Measurements from ENCODE around the gene ZNF280D.
"Not testable (repeated sequence)": the region's sequence is repeated elsewhere in the genome, so short reads cannot be mapped to it uniquely, and the experiment has no call there.

ZNF280D gene

DNA sequence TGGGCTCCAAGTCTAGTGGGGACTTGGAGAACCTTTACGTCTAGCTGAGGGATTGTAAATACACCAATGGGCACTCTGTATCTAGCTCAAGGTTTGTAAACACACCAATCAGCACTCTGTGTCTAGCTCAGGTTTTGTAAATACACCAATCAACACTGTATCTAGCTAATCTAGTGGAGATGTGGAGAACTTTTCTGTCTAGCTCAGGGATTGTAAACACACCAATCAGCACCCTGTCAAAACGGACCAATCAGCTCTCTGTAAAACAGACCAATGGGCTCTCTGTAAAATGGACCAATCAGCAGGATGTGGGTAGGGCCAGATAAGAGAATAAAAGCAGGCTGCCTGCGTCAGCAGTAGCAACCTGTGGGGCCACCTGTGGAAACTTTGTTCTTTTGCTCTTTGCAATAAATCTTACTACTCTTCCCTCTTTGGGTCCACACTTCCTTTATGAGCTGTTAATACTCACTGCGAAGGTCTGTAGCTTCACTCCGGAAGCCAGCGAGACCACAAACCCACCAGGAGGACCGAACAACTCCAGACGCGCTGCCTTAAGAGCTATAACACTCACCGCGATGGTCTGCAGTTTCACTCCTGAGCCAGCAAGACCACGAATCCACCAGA, 46.9 kb upstream of the ZNF280D start:
- not testable (repeated sequence) for H3K14ac ChIP-seq (ENCODE audit: low read length in 2 of 2); H3K4me1 ChIP-seq (ENCODE audit: control insufficient read depth, insufficient read depth, low read depth, low read length)

DNA sequence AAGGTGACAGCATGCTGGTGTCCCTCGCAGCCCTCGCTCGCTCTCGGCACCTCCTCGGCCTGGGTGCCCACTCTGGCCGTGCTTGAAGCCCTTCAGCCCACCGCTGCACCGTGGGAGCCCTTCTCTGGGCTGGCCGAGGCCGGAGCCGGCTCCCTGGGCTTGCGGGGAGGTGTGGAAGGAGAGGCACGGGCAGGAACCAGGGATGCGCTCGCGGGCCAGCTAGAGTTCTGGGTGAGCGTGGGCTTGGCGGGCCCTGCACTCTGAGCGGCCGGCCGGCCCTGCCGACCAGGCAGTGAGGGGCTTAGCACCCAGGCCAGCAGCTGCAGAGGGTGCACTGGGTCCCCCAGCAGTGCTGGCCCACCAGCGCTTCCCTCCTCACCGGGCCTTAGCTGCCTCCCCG, 46.1 kb upstream of the ZNF280D start:
- not testable (repeated sequence) for H3K4ac ChIP-seq (ENCODE audit: low read depth in 1 of 2, low read length in 2 of 2); H2AFZ ChIP-seq (ENCODE audit: low read depth, low read length); H3K79me1 ChIP-seq (replicated peaks; ENCODE audit: low read length, poor library complexity, severe bottlenecking); H3K4me1 ChIP-seq (ENCODE audit: control insufficient read depth, insufficient read depth, low read depth, low read length); H2BK15ac ChIP-seq (ENCODE audit: low read depth, poor library complexity, severe bottlenecking); H2BK5ac ChIP-seq (ENCODE audit: low read depth, low read length, poor library complexity, severe bottlenecking); H4K8ac ChIP-seq (ENCODE audit: low read length); H3K9me3 ChIP-seq (ENCODE audit: control insufficient read depth, low read length); H3K36me3 ChIP-seq (ENCODE audit: control insufficient read depth in 1 of 2, insufficient read depth in 2 of 2, low read depth in 1 of 2, low read length in 2 of 2); H3K23ac ChIP-seq (ENCODE audit: low read length in 2 of 2); DNase-seq; H3K9ac ChIP-seq (ENCODE audit: low read length); H3K14ac ChIP-seq (ENCODE audit: low read length in 2 of 2); H3K27me3 ChIP-seq (ENCODE audit: control insufficient read depth in 1 of 2, insufficient read depth in 1 of 2, low read length in 2 of 2); H3K4me2 ChIP-seq (ENCODE audit: low read length, poor library complexity, severe bottlenecking); H2AK5ac ChIP-seq (ENCODE audit: low read length, severe bottlenecking); H3K18ac ChIP-seq (ENCODE audit: low read depth in 1 of 2, low read length in 2 of 2); H2BK120ac ChIP-seq (ENCODE audit: low read depth, low read length); H3K4me3 ChIP-seq (ENCODE audit: insufficient read depth in 1 of 2, low read depth in 1 of 2, low read length in 2 of 2); H4K91ac ChIP-seq (ENCODE audit: low read length); H2BK12ac ChIP-seq (ENCODE audit: low read length in 2 of 2); H3K27ac ChIP-seq (ENCODE audit: low read length, poor library complexity, severe bottlenecking)
- WGBS = 90% methylated on average over 24 of the region's 25 CpGs

More for the DNA sequence above, 46.9 kb upstream of the ZNF280D start:
- H3K18ac ChIP-seq (ENCODE audit: low read depth in 1 of 2, low read length in 2 of 2); H3K27me3 ChIP-seq (ENCODE audit: control insufficient read depth in 1 of 2, insufficient read depth in 1 of 2, low read length in 2 of 2); DNase-seq; H3K9me3 ChIP-seq (ENCODE audit: control insufficient read depth, low read length); H4K8ac ChIP-seq (ENCODE audit: low read length); H2AK5ac ChIP-seq (ENCODE audit: low read length, severe bottlenecking); H4K91ac ChIP-seq (ENCODE audit: low read length); H2BK120ac ChIP-seq (ENCODE audit: low read depth, low read length); H2BK5ac ChIP-seq (ENCODE audit: low read depth, low read length, poor library complexity, severe bottlenecking); H3K9ac ChIP-seq (ENCODE audit: low read length); H3K4ac ChIP-seq (ENCODE audit: low read depth in 1 of 2, low read length in 2 of 2); H3K23ac ChIP-seq (ENCODE audit: low read length in 2 of 2); H2AFZ ChIP-seq (ENCODE audit: low read depth, low read length); H2BK12ac ChIP-seq (ENCODE audit: low read length in 2 of 2); H3K4me3 ChIP-seq (ENCODE audit: insufficient read depth in 1 of 2, low read depth in 1 of 2, low read length in 2 of 2); H3K4me2 ChIP-seq (ENCODE audit: low read length, poor library complexity, severe bottlenecking); H3K27ac ChIP-seq (ENCODE audit: low read length, poor library complexity, severe bottlenecking); H3K79me1 ChIP-seq (replicated peaks; ENCODE audit: low read length, poor library complexity, severe bottlenecking); H3K36me3 ChIP-seq (ENCODE audit: control insufficient read depth in 1 of 2, insufficient read depth in 2 of 2, low read depth in 1 of 2, low read length in 2 of 2); H2BK15ac ChIP-seq (ENCODE audit: low read depth, poor library complexity, severe bottlenecking): not testable (repeated sequence)
- 94% methylated on average over 12 of the region's 12 CpGs for WGBS

DNA sequence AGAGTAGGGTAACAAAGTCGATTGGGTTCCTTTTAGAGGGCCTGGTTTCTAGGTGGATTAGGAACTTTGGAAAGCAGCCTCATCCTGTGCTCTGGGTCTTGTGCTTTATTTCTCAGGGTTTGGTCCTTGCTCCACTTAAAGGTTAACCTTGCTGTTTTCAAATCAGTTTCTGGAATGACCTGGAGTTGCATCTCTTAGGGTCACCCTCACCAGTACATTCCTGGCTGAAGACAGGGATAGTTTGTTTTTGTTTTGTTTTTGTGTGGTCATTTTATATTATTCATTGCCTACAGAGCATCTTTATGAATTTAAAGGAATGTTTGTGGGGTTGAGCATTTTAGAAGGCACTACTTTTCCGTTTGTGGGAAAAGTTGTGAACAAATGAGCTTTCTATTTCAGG, 45.5 kb upstream of the ZNF280D start:
- Histone ChIP-seq H4K8ac (ENCODE audit: low read length) (no peak overlapping the region), H3K27me3 (ENCODE audit: control insufficient read depth in 1 of 2, insufficient read depth in 1 of 2, low read length in 2 of 2) (no peaks in the 10 kb centered on the region), H4K91ac (ENCODE audit: low read length) (no peak overlapping the region), H3K18ac (ENCODE audit: low read depth in 1 of 2, low read length in 2 of 2) (no peak overlapping the region), H3K14ac (ENCODE audit: low read length in 2 of 2) (no peak overlapping the region), H2AFZ (ENCODE audit: low read depth, low read length) (no peak overlapping the region), H3K79me1 (replicated peaks; ENCODE audit: low read length, poor library complexity, severe bottlenecking) (no peaks in the 10 kb centered on the region), H3K4me1 (ENCODE audit: control insufficient read depth, insufficient read depth, low read depth, low read length) (peaks cover 4% of the 10 kb centered on the region), H2BK120ac (ENCODE audit: low read depth, low read length) (no peak overlapping the region), H3K4me3 (ENCODE audit: insufficient read depth in 1 of 2, low read depth in 1 of 2, low read length in 2 of 2) (no peak overlapping the region), H2BK5ac (ENCODE audit: low read depth, low read length, poor library complexity, severe bottlenecking) (no peak overlapping the region), H3K9me3 (ENCODE audit: control insufficient read depth, low read length) (no peaks in the 10 kb centered on the region), H3K36me3 (ENCODE audit: control insufficient read depth in 1 of 2, insufficient read depth in 2 of 2, low read depth in 1 of 2, low read length in 2 of 2) (no peaks in the 10 kb centered on the region), H3K4ac (ENCODE audit: low read depth in 1 of 2, low read length in 2 of 2) (no peak overlapping the region), H3K4me2 (ENCODE audit: low read length, poor library complexity, severe bottlenecking) (no peak overlapping the region), H3K9ac (ENCODE audit: low read length) (no peak overlapping the region), H2AK5ac (ENCODE audit: low read length, severe bottlenecking) (no peak overlapping the region), H2BK12ac (ENCODE audit: low read length in 2 of 2) (no peak overlapping the region), H2BK15ac (ENCODE audit: low read depth, poor library complexity, severe bottlenecking) (no peak overlapping the region), H3K27ac (ENCODE audit: low read length, poor library complexity, severe bottlenecking) (no peak overlapping the region), H3K23ac (ENCODE audit: low read length in 2 of 2) (no peak overlapping the region)
- no peak for DNase-seq
- 96% methylated on average over 2 of the region's 2 CpGs for WGBS

DNA sequence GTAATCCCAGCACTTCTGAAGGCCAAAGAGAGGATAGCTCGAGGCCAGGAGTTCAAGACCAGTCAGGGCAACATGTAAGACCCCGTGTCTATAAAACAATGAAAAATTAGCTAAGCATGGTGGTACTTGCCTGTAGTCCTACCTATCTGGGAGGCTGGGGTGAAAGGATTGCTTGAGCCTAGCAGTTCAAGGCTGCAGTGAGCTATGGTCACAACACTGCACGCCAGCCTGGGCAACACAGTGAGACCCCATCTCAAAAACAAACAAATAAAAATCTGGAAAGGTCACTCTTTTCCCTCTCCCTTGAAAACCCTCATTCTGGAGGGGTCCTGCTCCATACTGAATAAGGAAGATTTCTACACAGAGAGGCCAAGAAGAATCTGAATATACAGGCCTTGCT, 43.5 kb upstream of the ZNF280D start:
- Histone ChIP-seq H3K27me3 (ENCODE audit: control insufficient read depth in 1 of 2, insufficient read depth in 1 of 2, low read length in 2 of 2) (no peaks in the 10 kb centered on the region), H3K9me3 (ENCODE audit: control insufficient read depth, low read length) (no peaks in the 10 kb centered on the region), H3K4ac (ENCODE audit: low read depth in 1 of 2, low read length in 2 of 2) (no peak overlapping the region), H2BK120ac (ENCODE audit: low read depth, low read length) (no peak overlapping the region), H2AFZ (ENCODE audit: low read depth, low read length) (no peak overlapping the region), H3K79me1 (replicated peaks; ENCODE audit: low read length, poor library complexity, severe bottlenecking) (no peaks in the 10 kb centered on the region), H4K8ac (ENCODE audit: low read length) (no peak overlapping the region), H2AK5ac (ENCODE audit: low read length, severe bottlenecking) (no peak overlapping the region), H3K4me3 (ENCODE audit: insufficient read depth in 1 of 2, low read depth in 1 of 2, low read length in 2 of 2) (no peak overlapping the region), H3K4me1 (ENCODE audit: control insufficient read depth, insufficient read depth, low read depth, low read length) (peaks cover 4% of the 10 kb centered on the region), H3K23ac (ENCODE audit: low read length in 2 of 2) (no peak overlapping the region), H3K14ac (ENCODE audit: low read length in 2 of 2) (no peak overlapping the region), H3K36me3 (ENCODE audit: control insufficient read depth in 1 of 2, insufficient read depth in 2 of 2, low read depth in 1 of 2, low read length in 2 of 2) (no peaks in the 10 kb centered on the region), H3K27ac (ENCODE audit: low read length, poor library complexity, severe bottlenecking) (no peak overlapping the region), H2BK15ac (ENCODE audit: low read depth, poor library complexity, severe bottlenecking) (no peak overlapping the region), H3K9ac (ENCODE audit: low read length) (no peak overlapping the region), H4K91ac (ENCODE audit: low read length) (no peak overlapping the region), H2BK5ac (ENCODE audit: low read depth, low read length, poor library complexity, severe bottlenecking) (no peak overlapping the region), H3K4me2 (ENCODE audit: low read length, poor library complexity, severe bottlenecking) (no peak overlapping the region), H2BK12ac (ENCODE audit: low read length in 2 of 2) (no peak overlapping the region), H3K18ac (ENCODE audit: low read depth in 1 of 2, low read length in 2 of 2) (no peak overlapping the region)
- 64% methylated on average over 3 of the region's 3 CpGs for WGBS
- DNase-seq = no peak

All from mesenchymal stem cell (in vitro differentiated cells and primary cell).